ENCODE results near the gene ALPK1.

- TF ChIP-seq CTCF (IDR thresholded peaks at IDR 0.05), result no peak
- TF ChIP-seq RFX5 (IDR thresholded peaks at IDR 0.05), result no peak
- TF ChIP-seq NR3C1 (IDR thresholded peaks at IDR 0.05), result no peak
- TF ChIP-seq CHD2 (IDR thresholded peaks at IDR 0.05; ENCODE audit: low read length, partially characterized antibody), result no peak
- TF ChIP-seq BHLHE40 (IDR thresholded peaks at IDR 0.05; ENCODE audit: low read depth, low read length), result no peak
- TF ChIP-seq FOXS1 (CRISPR knock-in tag; IDR thresholded peaks at IDR 0.05), result no peak
- no peak for TF ChIP-seq PBX3 (IDR thresholded peaks at IDR 0.05)
- TF ChIP-seq MAX (IDR thresholded peaks at IDR 0.05), result no peak
- TF ChIP-seq POLR2A (IDR thresholded peaks at IDR 0.05; ENCODE audit: low read length), result no peak
- no peak for TF ChIP-seq MYC (IDR thresholded peaks at IDR 0.05; ENCODE audit: borderline replicate concordance, low read length)
- no peak for TF ChIP-seq HOXA7 (CRISPR knock-in tag; IDR thresholded peaks at IDR 0.05)
- TF ChIP-seq JUNB (IDR thresholded peaks at IDR 0.05), result no peak
Measured at GRCh38 chr4:112299721-112300120, 2.6 kb downstream of the ALPK1 start.

All from A549 (cell line).